IMR-90 (cell line): ENCODE data around the gene SOS1. TPM values are rescaled to one million over a fixed set of nuclear protein-coding genes. Genes with fewer than 3 reads are reported as not detected.

Source experiments
- ATAC-seq: fragments of 200-7000 bp; cut with Tn5 transposase; 2 replicates; pipeline ENCODE4 v1.9.1; 2020; ENCODE audit warnings: low read depth, mild to moderate bottlenecking, moderate library complexity
- Bru-seq: library from RNA; stranded (reverse); fragments of 400-500 nt; gene quantifications from one replicate; lab custom pipeline; 2021; lab: Mats Ljungman, UMichigan
- BruChase-seq, 2 experiments: library from RNA; stranded (reverse); fragments of 400-500 nt; gene quantifications; one replicate each; lab custom pipeline; 2021; lab: Mats Ljungman, UMichigan
- BruUV-seq: library from RNA; stranded (reverse); fragments of 400-500 nt; replicated peaks from 2 replicates; lab custom pipeline; 2021; lab: Mats Ljungman, UMichigan
- CTCF ChIA-PET: fragments of 300-600 bp; formaldehyde crosslinking; extraction: SDS; loops from one replicate; lab custom pipeline; 2021; ENCODE audit warnings: antibody characterized with exemption; lab: Yijun Ruan, JAX
- POLR2A ChIA-PET: fragments of 300-600 bp; sonication (Branson Sonifier 250); formaldehyde crosslinking; loops from one replicate; lab custom pipeline; 2022; ENCODE audit warnings: antibody characterized with exemption; ENCODE audit not compliant: unreplicated experiment; lab: Charles Lee
- DNase-seq: peaks from one replicate; pipeline ENCODE4 v3.0.0; 2013
- H2AFZ ChIP-seq: replicated peaks from 2 replicates; pipeline ENCODE3; 2013; ENCODE audit warnings: low read length, mild to moderate bottlenecking; ENCODE audit not compliant: poor library complexity
- H2AK5ac ChIP-seq: 2 replicates; pipeline ENCODE4 v1.6.1; 2013; ENCODE audit warnings: low read depth, low read length, inconsistent platforms
- H2AK9ac ChIP-seq: replicated peaks from 2 replicates; pipeline ENCODE3; 2013; ENCODE audit warnings: mild to moderate bottlenecking, low read depth, low read length, moderate library complexity; ENCODE audit not compliant: poor library complexity
- H2BK120ac ChIP-seq: 2 replicates; pipeline ENCODE4 v1.6.1; 2013; ENCODE audit warnings: low read depth, low read length, inconsistent platforms
- H2BK15ac ChIP-seq: 3 replicates; pipeline ENCODE4 v1.6.1; 2013; ENCODE audit warnings: low read depth, low read length, inconsistent platforms
- H2BK20ac ChIP-seq: 2 replicates; pipeline ENCODE4 v1.6.1; 2013; ENCODE audit warnings: low read depth, mild to moderate bottlenecking, inconsistent platforms, low read length, moderate library complexity
- H2BK5ac ChIP-seq: 2 replicates; pipeline ENCODE4 v1.6.1; 2013; ENCODE audit warnings: mild to moderate bottlenecking, low read depth, low read length, inconsistent platforms; ENCODE audit not compliant: poor library complexity, severe bottlenecking
- H3K14ac ChIP-seq: replicated peaks from 2 replicates; pipeline ENCODE4 v1.6.1; 2013; ENCODE audit warnings: low read depth, low read length, inconsistent platforms
- H3K18ac ChIP-seq: 2 replicates; pipeline ENCODE4 v1.6.1; 2013; ENCODE audit warnings: low read depth, low read length, control low read depth
- H3K23ac ChIP-seq: 2 replicates; pipeline ENCODE4 v1.6.1; 2013; ENCODE audit warnings: low read depth, low read length, inconsistent platforms
- H3K27ac ChIP-seq: 2 replicates; pipeline ENCODE4 v1.5.1; 2013; ENCODE audit warnings: mild to moderate bottlenecking, control low read depth, low read length; ENCODE audit not compliant: insufficient read depth
- H3K27me3 ChIP-seq: 2 replicates; pipeline ENCODE4 v1.6.1; 2013; ENCODE audit warnings: low read length; ENCODE audit not compliant: control insufficient read depth, insufficient read depth
- H3K36me3 ChIP-seq: 2 replicates; pipeline ENCODE4 v1.6.1; 2013; ENCODE audit warnings: low read length, mixed read lengths; ENCODE audit not compliant: control insufficient read depth, insufficient read depth
- H3K4ac ChIP-seq: 2 replicates; pipeline ENCODE4 v1.6.1; 2013; ENCODE audit warnings: low read depth, low read length, inconsistent platforms
- H3K4me1 ChIP-seq: 2 replicates; pipeline ENCODE4 v1.6.1; 2013; ENCODE audit warnings: low read length, mixed read lengths; ENCODE audit not compliant: control insufficient read depth, insufficient read depth
- H3K4me2 ChIP-seq: 2 replicates; pipeline ENCODE4 v1.6.1; 2013; ENCODE audit warnings: low read depth, mild to moderate bottlenecking, control low read depth, low read length, moderate library complexity
- H3K4me3 ChIP-seq: 2 replicates; pipeline ENCODE4 v1.5.1; 2013; ENCODE audit warnings: low read depth, mild to moderate bottlenecking, control low read depth, low read length, moderate library complexity; ENCODE audit not compliant: insufficient read depth
- H3K56ac ChIP-seq: 2 replicates; pipeline ENCODE4 v1.6.1; 2013; ENCODE audit warnings: low read length, inconsistent platforms; ENCODE audit not compliant: insufficient read depth; ENCODE audit errors: extremely low read depth
- H3K79me1 ChIP-seq, 2 experiments: 2 replicates each; pipeline ENCODE4 v1.6.1; 2013; ENCODE audit warnings: low read length in 2 of 2, inconsistent platforms in 1 of 2, low read depth in 1 of 2
- H3K9ac ChIP-seq: 2 replicates; pipeline ENCODE4 v1.6.1; 2013; ENCODE audit warnings: low read depth, low read length, control low read depth
- H3K9me1 ChIP-seq: 2 replicates; pipeline ENCODE4 v1.6.1; 2013; ENCODE audit warnings: low read length, inconsistent platforms; ENCODE audit not compliant: insufficient read depth
- H3K9me3 ChIP-seq: 2 replicates; pipeline ENCODE4 v1.6.1; 2013; ENCODE audit warnings: low read length; ENCODE audit not compliant: control insufficient read depth, insufficient read depth
- H4K20me1 ChIP-seq: 2 replicates; pipeline ENCODE4 v1.6.1; 2013; ENCODE audit warnings: low read length, inconsistent platforms; ENCODE audit not compliant: insufficient read depth
- H4K5ac ChIP-seq: 2 replicates; pipeline ENCODE4 v1.6.1; 2013; ENCODE audit warnings: mild to moderate bottlenecking, low read depth, low read length, control low read depth
- H4K8ac ChIP-seq, 2 experiments: 2 replicates each; pipeline ENCODE4 v1.6.1; 2013; ENCODE audit warnings: low read depth in 2 of 2, low read length in 2 of 2, control low read depth in 1 of 2, inconsistent platforms in 1 of 2
- H4K91ac ChIP-seq: 2 replicates; pipeline ENCODE4 v1.6.1; 2013; ENCODE audit warnings: low read depth, low read length, inconsistent platforms; ENCODE audit not compliant: insufficient read depth
- ELK1 ChIP-seq: fragments of 150-350 bp; IDR thresholded peaks from 2 replicates; pipeline ENCODE4 v1.6.1; 2016; ENCODE audit warnings: low read depth, mild to moderate bottlenecking, low read length, moderate library complexity, borderline replicate concordance
- FOS ChIP-seq: fragments of 150-350 bp; IDR thresholded peaks from 2 replicates; pipeline ENCODE4 v1.6.1; 2016; ENCODE audit warnings: low read depth, low read length
- MAZ ChIP-seq: IDR thresholded peaks from 2 replicates; pipeline ENCODE4 v1.6.1; 2012; ENCODE audit warnings: low read depth, mild to moderate bottlenecking, low read length, improper control_type of control experiment, moderate library complexity, borderline replicate concordance
- NFE2L2 ChIP-seq: fragments of 150-350 bp; IDR thresholded peaks from 2 replicates; pipeline ENCODE4 v1.6.1; 2016; ENCODE audit warnings: low read depth, mild to moderate bottlenecking, low read length
- POLR2A ChIP-seq: IDR thresholded peaks from 2 replicates; pipeline ENCODE4 v1.6.1; 2012; ENCODE audit warnings: mild to moderate bottlenecking, low read depth, low read length
- RAD21 ChIP-seq: IDR thresholded peaks from 2 replicates; pipeline ENCODE4 v1.6.1; 2012; ENCODE audit warnings: low read length, improper control_type of control experiment
- RCOR1 ChIP-seq: IDR thresholded peaks from 2 replicates; pipeline ENCODE4 v1.6.1; 2012; ENCODE audit warnings: mild to moderate bottlenecking, low read length, improper control_type of control experiment; ENCODE audit not compliant: insufficient replicate concordance
- RFX5 ChIP-seq: IDR thresholded peaks from 2 replicates; pipeline ENCODE4 v1.8.0; 2012; ENCODE audit warnings: low read depth, mild to moderate bottlenecking, low read length, moderate library complexity
- SMC3 ChIP-seq: fragments of 150-350 bp; IDR thresholded peaks from 2 replicates; pipeline ENCODE4 v1.6.1; 2016; ENCODE audit warnings: low read depth, mild to moderate bottlenecking, antibody characterized with exemption, low read length, moderate library complexity
- WGBS, 2 experiments: methylation state at CpG; one replicate each; pipeline versions ENCODE4 v1.1.5 to v1.1.7; 2013; ENCODE audit warnings: missing lambda C conversion rate in 2 of 2; ENCODE audit not compliant: insufficient read length in 1 of 2; ENCODE audit errors: extremely low coverage in 2 of 2; 5-methylcytosine and 5-hydroxymethylcytosine counted together
- dilution Hi-C: fragments of 300-500 bp; cut with HindIII; formaldehyde crosslinking; loops from one replicate; pipeline ENCODE4 v1.14.3; 2018; ENCODE audit warnings: low sequenced_read_pairs; ENCODE audit not compliant: unreplicated experiment
- in situ Hi-C: fragments of 300-500 bp; cut with MboI; formaldehyde crosslinking; loops from 3 replicates; pipeline ENCODE4 v1.14.3; 2019; ENCODE audit warnings: low sequenced_read_pairs, inconsistent platforms, mixed read lengths
- intact Hi-C: fragments of 100-400 bp; cut with micrococcal nuclease; formaldehyde crosslinking; loops from 2 replicates; pipeline ENCODE4 v1.10.0; 2022
- long read RNA-seq: library from polyadenylated mRNA; unstranded; transcript quantifications from one replicate; pipeline ENCODE4 v2.0.0, GENCODE V29; 2021; ENCODE audit not compliant: unreplicated experiment
- polyA plus RNA-seq, 3 experiments: library from polyadenylated mRNA; depleted of rRNA; stranded (reverse); fragments of >200 nt; gene quantifications; 2 replicates each; pipeline ENCODE4 v1.2.3, GENCODE V29; 2012; ENCODE audit warnings: low replicate concordance in 1 of 3
- total RNA-seq: library from RNA; depleted of rRNA; stranded (reverse); fragments of >200 nt; gene quantifications from 2 replicates; pipeline ENCODE4 v1.2.3, GENCODE V29; 2012; rRNA removed

Gene SOS1
- total RNA-seq (8.2 and 13.6 TPM in 2 replicates), polyA plus RNA-seq (2012; rRNA removed) (10.6 and 11.2 TPM in 2 replicates), Bru-seq, nascent RNA (percentile 92 among the genes with signal in this experiment), BruChase-seq, experiment 1, labeled RNA remaining after a 6-hour chase (percentile 97 among the genes with signal in this experiment), BruChase-seq, experiment 2, labeled RNA remaining after a 2-hour chase (percentile 94 among the genes with signal in this experiment)
- 1.0 and 1.9 TPM in 2 replicates for polyA plus RNA-seq (2012; cell fraction: cytosol; rRNA removed)
- polyA plus RNA-seq (2012; cell fraction: nucleus; rRNA removed; ENCODE audit: low replicate concordance): 5.8 and 43.5 TPM in 2 replicates
- long read RNA-seq, partial matches to known transcripts: 4 of 14 reads
- long read RNA-seq, other reads (novel, unspliced or antisense): 10 of 14 reads

GRCh38 chr2:39120771-39121522 is at the start of gene SOS1:
Gene SOS1 (minus strand): TSS chr2:39121051. CDS start chr2:39120422, 629 bp downstream.
- Histone ChIP-seq H4K8ac (peak within 1 kb of the TSS; percentile 30 to 96), H2AK9ac (peak within 1 kb of the TSS; percentile 90), H2BK20ac (0 out of 2 replicates have a peak within 1 kb of the TSS, but pooled peaks have one; percentile 6), H2AFZ (peak within 1 kb of the TSS; percentile 95), H3K23ac (peak within 1 kb of the TSS; percentile 97), H2AK5ac (peak within 1 kb of the TSS; percentile 85), H3K4me1 (peaks cover 5% of the 10 kb centered on the region; the same call in 1 of the 2 replicates), H3K56ac (peak within 1 kb of the TSS; percentile 94), H4K5ac (peak within 1 kb of the TSS; percentile 66), H4K20me1 (peaks cover 28% of the 10 kb centered on the region), H3K9me1 (peaks cover 11% of the 10 kb centered on the region), H2BK120ac (peak within 1 kb of the TSS; percentile 33), H3K9ac (peak within 1 kb of the TSS; percentile 84), H4K91ac (peak within 1 kb of the TSS; percentile 71), H3K4ac (peak within 1 kb of the TSS; percentile 86), H3K36me3 (no peaks in the 10 kb centered on the region), H3K18ac (peak within 1 kb of the TSS; percentile 29), H3K4me3 (peak within 1 kb of the TSS; percentile 60), H2BK15ac (peak within 1 kb of the TSS; percentile 4; the same call in 2 of the 3 replicates), H3K79me1 (peaks cover 11 to 52% of the 10 kb centered on the region in 2 experiments; a peak in 3 of 4 replicates), H3K4me2 (peak within 1 kb of the TSS; percentile 85), H3K14ac (peak within 1 kb of the TSS; percentile 75), H3K9me3 (no peaks in the 10 kb centered on the region), H3K27me3 (no peaks in the 10 kb centered on the region), H3K27ac (peak within 1 kb of the TSS; percentile 80), H2BK5ac (peak within 1 kb of the TSS; percentile 87)
- ATAC-seq: peak; percentile 67
- DNase-seq: peak; percentile 92
- CTCF ChIA-PET: interaction anchor here (1.4 kb wide), 1 partner anchor 107 kb away, joined by 5 read pairs; no protein-coding TSS in a partner anchor
- dilution Hi-C loops (no loop called here), intact Hi-C loops (no loop called here), in situ Hi-C loops (no loop called here)
- POLR2A ChIA-PET: interaction anchor here (0.6 kb wide), 2 partner anchors 58 to 74 kb away, joined by 4 to 13 read pairs; no protein-coding TSS in a partner anchor
- BruUV-seq: no TSS peak
- WGBS, 2 experiments: 0% methylated on average over 9 of the region's 60 CpGs; no CpG with 5 or more reads in 1 of the 2 experiments
- peak; percentile 9; the same call in 1 of the 2 replicates for TF ChIP-seq RAD21
- TF ChIP-seq SMC3: no peak
- TF ChIP-seq POLR2A: peak; percentile 51; the same call in 1 of the 2 replicates
- TF ChIP-seq ELK1: no peak
- TF ChIP-seq NFE2L2: no peak
- no peak for TF ChIP-seq RCOR1
- TF ChIP-seq MAZ: peak; percentile 92
- no peak for TF ChIP-seq RFX5
- TF ChIP-seq FOS: no peak
